Common myeloid progenitor, CD34-positive (primary cell): ENCODE results near the gene OR2AP1.
"Not testable (repeated sequence)": the region's sequence is repeated elsewhere in the genome, so short reads cannot be mapped to it uniquely, and the experiment has no call there.

Experiments used
- CTCF ChIA-PET: fragments of 350-600 bp; sonication (Branson Sonifier 250); formaldehyde crosslinking; loops from one replicate; lab custom pipeline; 2021; ENCODE audit warnings: antibody characterized with exemption; lab: Charles Lee
- POLR2A ChIA-PET: fragments of 350-600 bp; sonication (Branson Sonifier 250); formaldehyde crosslinking; loops from one replicate; lab custom pipeline; 2021; ENCODE audit warnings: antibody characterized with exemption; lab: Charles Lee
- DNase-seq, 3 donors: peaks; one replicate each; pipeline versions ENCODE4 v3.0.0 to v3.0.0-alpha.2; 2013
- H3K27ac ChIP-seq, 2 experiments: 1 replicate in 1 of 2; 2 replicates in 1 of 2; pipeline ENCODE4 v1.7.0; 2013; ENCODE audit warnings: inconsistent platforms in 2 of 2, low read length in 2 of 2, mild to moderate bottlenecking in 2 of 2, low read depth in 1 of 2, moderate library complexity in 1 of 2; ENCODE audit not compliant: severe bottlenecking in 2 of 2, insufficient read depth in 1 of 2, poor library complexity in 1 of 2
- H3K27me3 ChIP-seq, 5 experiments: replicated peaks in 2 of 5; 1 replicate in 3 of 5; 2 replicates in 2 of 5; pipeline versions ENCODE4 v1.6.1 to v1.7.0; 2013; ENCODE audit warnings: low read length in 4 of 5, mild to moderate bottlenecking in 2 of 5, moderate library complexity in 2 of 5, inconsistent platforms in 1 of 5; ENCODE audit not compliant: insufficient read depth in 5 of 5, control insufficient read depth in 4 of 5
- H3K36me3 ChIP-seq, 4 experiments: 1 replicate in 2 of 4; 2 replicates in 2 of 4; pipeline versions ENCODE4 v1.6.1 to v1.7.0; 2013; ENCODE audit warnings: low read length in 3 of 4, control low read depth in 1 of 4, mild to moderate bottlenecking in 1 of 4; ENCODE audit not compliant: control insufficient read depth in 4 of 4, insufficient read depth in 4 of 4
- H3K4me1 ChIP-seq, 4 experiments: 1 replicate in 3 of 4; 2 replicates in 1 of 4; pipeline versions ENCODE4 v1.6.1 to v1.7.1; 2013; ENCODE audit warnings: low read length in 3 of 4, mild to moderate bottlenecking in 3 of 4, control low read depth in 1 of 4, inconsistent platforms in 1 of 4, moderate library complexity in 1 of 4; ENCODE audit not compliant: control insufficient read depth in 4 of 4, insufficient read depth in 4 of 4; ENCODE audit errors: control extremely low read depth in 1 of 4
- H3K4me3 ChIP-seq, 7 experiments: 1 replicate in 4 of 7; 2 replicates in 3 of 7; pipeline versions ENCODE4 v1.5.1 to v1.7.0; 2013; ENCODE audit warnings: mild to moderate bottlenecking in 7 of 7, low read length in 6 of 7, moderate library complexity in 6 of 7, inconsistent platforms in 2 of 7, low read depth in 2 of 7, control low read depth in 1 of 7; ENCODE audit not compliant: insufficient read depth in 4 of 7, control insufficient read depth in 1 of 7; ENCODE audit errors: extremely low read depth in 1 of 7
- H3K9me3 ChIP-seq, 5 experiments: 1 replicate in 4 of 5; 2 replicates in 1 of 5; pipeline versions ENCODE4 v1.6.1 to v1.7.1; 2013; ENCODE audit warnings: low read length in 4 of 5, mild to moderate bottlenecking in 2 of 5, inconsistent platforms in 1 of 5, low read depth in 1 of 5, moderate library complexity in 1 of 5; ENCODE audit not compliant: control insufficient read depth in 4 of 5, insufficient read depth in 2 of 5; ENCODE audit errors: control extremely low read depth in 1 of 5
- WGBS: methylation state at CpG from one replicate; pipeline ENCODE4 v1.1.5; 2013; ENCODE audit not compliant: insufficient coverage; 5-methylcytosine and 5-hydroxymethylcytosine counted together

Gene OR2AP1

GRCh38 chr12:55582066-55582465 is 9.8 kb downstream of the OR2AP1 start:
- Histone ChIP-seq H3K36me3 (no peaks in the 10 kb centered on the region), H3K9me3 (peaks cover 0 to 7% (median 2%) of the 10 kb centered on the region in 5 experiments), H3K27me3 (peaks cover 0 to 5% (median 0%) of the 10 kb centered on the region in 5 experiments), H3K27ac (no peak overlapping the region), H3K4me3 (no peak overlapping the region), H3K4me1 (no peaks in the 10 kb centered on the region)
- DNase-seq, result no peak
- no CpG with 5 or more reads among the region's 2 CpGs for WGBS
- ChIA-PET CTCF (no interaction called here), POLR2A (no interaction called here)

- Histone ChIP-seq H3K4me1 (no peaks in the 10 kb centered on the region), H3K9me3 (peaks cover 0 to 5% (median under 1%) of the 10 kb centered on the region in 5 experiments), H3K27ac (no peak overlapping the region), H3K27me3 (peaks cover 0 to 5% (median 0%) of the 10 kb centered on the region in 5 experiments), H3K36me3 (no peaks in the 10 kb centered on the region), H3K4me3 (no peak overlapping the region)
- DNase-seq, result no peak
- WGBS, result 100% methylated on average over 1 of the region's 2 CpGs
- POLR2A ChIA-PET, result no interaction called here
- CTCF ChIA-PET, result no interaction called here
Observed at GRCh38 chr12:55585817-55586216, 13.5 kb downstream of the OR2AP1 start.

- H3K36me3 ChIP-seq, DNase-seq, CTCF ChIA-PET: not testable (repeated sequence)
Observed at GRCh38 chr12:55590152-55590551, 17.9 kb downstream of the OR2AP1 start.

GRCh38 chr12:55607821-55608594 is 35.7 kb downstream of the OR2AP1 start:
- no peak overlapping the region for H3K27ac ChIP-seq
- CTCF ChIA-PET, result no interaction called here
- H3K36me3 ChIP-seq, result no peaks in the 10 kb centered on the region
- H3K4me1 ChIP-seq, result no peaks in the 10 kb centered on the region
- peaks cover 0 to 2% (median 0%) of the 10 kb centered on the region in 5 experiments for H3K27me3 ChIP-seq
- no peaks in the 10 kb centered on the region for H3K9me3 ChIP-seq
- no peak overlapping the region for H3K4me3 ChIP-seq
- WGBS, result 70% methylated on average over 5 of the region's 8 CpGs
- DNase-seq, result no peak
- POLR2A ChIA-PET, result no interaction called here

More at GRCh38 chr12:55590152-55590551, 17.9 kb downstream of the OR2AP1 start:
- WGBS, result 100% methylated on average over 4 of the region's 12 CpGs
- POLR2A ChIA-PET, H3K27ac ChIP-seq, H3K4me3 ChIP-seq, H3K27me3 ChIP-seq, H3K4me1 ChIP-seq, H3K9me3 ChIP-seq: not testable (repeated sequence)

GRCh38 chr12:55610598-55610997 is 38.3 kb downstream of the OR2AP1 start:
- Histone ChIP-seq H3K9me3 (peaks cover 3 to 10% (median 5%) of the 10 kb centered on the region in 5 experiments), H3K27ac (no peak overlapping the region), H3K36me3 (no peaks in the 10 kb centered on the region), H3K4me1 (no peaks in the 10 kb centered on the region), H3K27me3 (peaks cover 0 to 2% (median 0%) of the 10 kb centered on the region in 5 experiments), H3K4me3 (no peak overlapping the region)
- WGBS, result no CpG with 5 or more reads among the region's 1 CpG
- CTCF ChIA-PET, result no interaction called here
- DNase-seq, result no peak
- POLR2A ChIA-PET, result no interaction called here

GRCh38 chr12:55612646-55613045 is 40.4 kb downstream of the OR2AP1 start:
- H3K4me3 ChIP-seq, result no peak overlapping the region
- CTCF ChIA-PET, result no interaction called here
- H3K27ac ChIP-seq, result no peak overlapping the region
- peaks cover 0 to 2% (median 0%) of the 10 kb centered on the region in 5 experiments for H3K27me3 ChIP-seq
- POLR2A ChIA-PET, result no interaction called here
- no peak for DNase-seq
- H3K9me3 ChIP-seq, result peaks cover 3 to 21% (median 12%) of the 10 kb centered on the region in 5 experiments
- no peaks in the 10 kb centered on the region for H3K36me3 ChIP-seq
- WGBS, result 71% methylated on average over 1 of the region's 2 CpGs
- no peaks in the 10 kb centered on the region for H3K4me1 ChIP-seq

GRCh38 chr12:55614764-55615163 is 42.5 kb downstream of the OR2AP1 start:
- POLR2A ChIA-PET, result no interaction called here
- no peaks in the 10 kb centered on the region for H3K36me3 ChIP-seq
- peaks cover 0 to 2% (median 0%) of the 10 kb centered on the region in 4 experiments for H3K4me1 ChIP-seq
- no peak overlapping the region for H3K27ac ChIP-seq
- DNase-seq, result no peak
- no peak overlapping the region for H3K4me3 ChIP-seq
- H3K27me3 ChIP-seq, result peaks cover 0 to 2% (median 0%) of the 10 kb centered on the region in 5 experiments
- peaks cover 3 to 21% (median 12%) of the 10 kb centered on the region in 5 experiments for H3K9me3 ChIP-seq
- WGBS, result 100% methylated on average over 1 of the region's 1 CpG
- CTCF ChIA-PET, result interaction anchor here (0.6 to 1.4 kb wide), 2 partner anchors 418 to 426 kb away, joined by 3 to 4 read pairs; no protein-coding TSS in a partner anchor
